ENCODE data around the gene TGOLN2. TPM values are rescaled to one million over a fixed set of nuclear protein-coding genes. Genes with fewer than 3 reads are reported as not detected.

The TGOLN2 gene
- total and polyA plus RNA-seq, 4 donors: 56.7 to 114 (median 67.5) TPM

DNA sequence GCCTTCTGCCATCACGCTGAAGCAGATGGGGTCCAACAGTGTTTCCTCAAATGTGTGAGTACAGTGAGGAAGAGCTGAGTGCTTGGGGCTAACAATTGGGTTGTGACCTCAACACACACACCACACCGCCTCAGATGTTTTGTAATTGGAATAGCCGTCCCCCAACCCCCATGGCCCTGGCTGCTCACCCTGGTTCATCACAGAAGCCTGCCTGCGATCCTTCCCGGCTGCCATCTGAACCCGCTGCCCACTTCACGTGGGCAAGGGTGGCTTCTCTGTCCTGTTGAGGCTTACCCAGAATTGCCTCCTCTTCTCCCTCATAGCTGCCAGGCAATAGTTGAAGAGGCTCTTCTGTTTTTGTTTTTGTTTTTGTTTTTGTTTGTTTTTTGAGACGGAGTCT lies 44.1 kb downstream of the TGOLN2 start:
- 96% methylated on average over 8 of the region's 8 CpGs for WGBS
- no peak overlapping the region for H3K9ac ChIP-seq (ENCODE audit: low read depth in 1 of 2, low read length in 2 of 2)
- H3K4me3 ChIP-seq (ENCODE audit: low read depth in 1 of 3, low read length in 3 of 3): no peak overlapping the region
- H3K4me1 ChIP-seq (ENCODE audit: control insufficient read depth in 4 of 4, insufficient read depth in 4 of 4, low read length in 3 of 4): peaks cover 0 to 3% (median under 1%) of the 10 kb centered on the region in 4 donors
- TF ChIP-seq JUND (IDR thresholded peaks at IDR 0.05) (no peak), EGR1 (IDR thresholded peaks at IDR 0.05; ENCODE audit: low read depth in 2 of 2) (no peak), TAF1 (conservative IDR thresholded peaks at IDR 0.05) (no peak), YY1 (IDR thresholded peaks at IDR 0.05) (no peak), RXRA (IDR thresholded peaks at IDR 0.05) (no peak), FOXA1 (IDR thresholded peaks at IDR 0.05) (no peak), FOXA2 (IDR thresholded peaks at IDR 0.05) (no peak), SP1 (IDR thresholded peaks at IDR 0.05) (no peak), NR2F2 (IDR thresholded peaks at IDR 0.05) (no peak), GABPA (IDR thresholded peaks at IDR 0.05 in 1 of 2, conservative IDR thresholded peaks at IDR 0.05 in 1 of 2) (no peak), HNF4A (conservative IDR thresholded peaks at IDR 0.05) (no peak), HNF4G (IDR thresholded peaks at IDR 0.05) (no peak)
- TF ChIP-seq, protein P1, sequence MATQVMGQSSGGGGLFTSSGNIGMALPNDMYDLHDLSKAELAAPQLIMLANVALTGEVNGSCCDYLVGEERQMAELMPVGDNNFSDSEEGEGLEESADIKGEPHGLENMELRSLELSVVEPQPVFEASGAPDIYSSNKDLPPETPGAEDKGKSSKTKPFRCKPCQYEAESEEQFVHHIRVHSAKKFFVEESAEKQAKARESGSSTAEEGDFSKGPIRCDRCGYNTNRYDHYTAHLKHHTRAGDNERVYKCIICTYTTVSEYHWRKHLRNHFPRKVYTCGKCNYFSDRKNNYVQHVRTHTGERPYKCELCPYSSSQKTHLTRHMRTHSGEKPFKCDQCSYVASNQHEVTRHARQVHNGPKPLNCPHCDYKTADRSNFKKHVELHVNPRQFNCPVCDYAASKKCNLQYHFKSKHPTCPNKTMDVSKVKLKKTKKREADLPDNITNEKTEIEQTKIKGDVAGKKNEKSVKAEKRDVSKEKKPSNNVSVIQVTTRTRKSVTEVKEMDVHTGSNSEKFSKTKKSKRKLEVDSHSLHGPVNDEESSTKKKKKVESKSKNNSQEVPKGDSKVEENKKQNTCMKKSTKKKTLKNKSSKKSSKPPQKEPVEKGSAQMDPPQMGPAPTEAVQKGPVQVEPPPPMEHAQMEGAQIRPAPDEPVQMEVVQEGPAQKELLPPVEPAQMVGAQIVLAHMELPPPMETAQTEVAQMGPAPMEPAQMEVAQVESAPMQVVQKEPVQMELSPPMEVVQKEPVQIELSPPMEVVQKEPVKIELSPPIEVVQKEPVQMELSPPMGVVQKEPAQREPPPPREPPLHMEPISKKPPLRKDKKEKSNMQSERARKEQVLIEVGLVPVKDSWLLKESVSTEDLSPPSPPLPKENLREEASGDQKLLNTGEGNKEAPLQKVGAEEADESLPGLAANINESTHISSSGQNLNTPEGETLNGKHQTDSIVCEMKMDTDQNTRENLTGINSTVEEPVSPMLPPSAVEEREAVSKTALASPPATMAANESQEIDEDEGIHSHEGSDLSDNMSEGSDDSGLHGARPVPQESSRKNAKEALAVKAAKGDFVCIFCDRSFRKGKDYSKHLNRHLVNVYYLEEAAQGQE (IDR thresholded peaks at IDR 0.05): no peak
- TF ChIP-seq, protein P2, sequence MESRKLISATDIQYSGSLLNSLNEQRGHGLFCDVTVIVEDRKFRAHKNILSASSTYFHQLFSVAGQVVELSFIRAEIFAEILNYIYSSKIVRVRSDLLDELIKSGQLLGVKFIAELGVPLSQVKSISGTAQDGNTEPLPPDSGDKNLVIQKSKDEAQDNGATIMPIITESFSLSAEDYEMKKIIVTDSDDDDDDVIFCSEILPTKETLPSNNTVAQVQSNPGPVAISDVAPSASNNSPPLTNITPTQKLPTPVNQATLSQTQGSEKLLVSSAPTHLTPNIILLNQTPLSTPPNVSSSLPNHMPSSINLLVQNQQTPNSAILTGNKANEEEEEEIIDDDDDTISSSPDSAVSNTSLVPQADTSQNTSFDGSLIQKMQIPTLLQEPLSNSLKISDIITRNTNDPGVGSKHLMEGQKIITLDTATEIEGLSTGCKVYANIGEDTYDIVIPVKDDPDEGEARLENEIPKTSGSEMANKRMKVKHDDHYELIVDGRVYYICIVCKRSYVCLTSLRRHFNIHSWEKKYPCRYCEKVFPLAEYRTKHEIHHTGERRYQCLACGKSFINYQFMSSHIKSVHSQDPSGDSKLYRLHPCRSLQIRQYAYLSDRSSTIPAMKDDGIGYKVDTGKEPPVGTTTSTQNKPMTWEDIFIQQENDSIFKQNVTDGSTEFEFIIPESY (IDR thresholded peaks at IDR 0.05): no peak
- TF ChIP-seq, protein P3, sequence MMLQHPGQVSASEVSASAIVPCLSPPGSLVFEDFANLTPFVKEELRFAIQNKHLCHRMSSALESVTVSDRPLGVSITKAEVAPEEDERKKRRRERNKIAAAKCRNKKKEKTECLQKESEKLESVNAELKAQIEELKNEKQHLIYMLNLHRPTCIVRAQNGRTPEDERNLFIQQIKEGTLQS (IDR thresholded peaks at IDR 0.05): no peak
- TF ChIP-seq, protein P4, sequence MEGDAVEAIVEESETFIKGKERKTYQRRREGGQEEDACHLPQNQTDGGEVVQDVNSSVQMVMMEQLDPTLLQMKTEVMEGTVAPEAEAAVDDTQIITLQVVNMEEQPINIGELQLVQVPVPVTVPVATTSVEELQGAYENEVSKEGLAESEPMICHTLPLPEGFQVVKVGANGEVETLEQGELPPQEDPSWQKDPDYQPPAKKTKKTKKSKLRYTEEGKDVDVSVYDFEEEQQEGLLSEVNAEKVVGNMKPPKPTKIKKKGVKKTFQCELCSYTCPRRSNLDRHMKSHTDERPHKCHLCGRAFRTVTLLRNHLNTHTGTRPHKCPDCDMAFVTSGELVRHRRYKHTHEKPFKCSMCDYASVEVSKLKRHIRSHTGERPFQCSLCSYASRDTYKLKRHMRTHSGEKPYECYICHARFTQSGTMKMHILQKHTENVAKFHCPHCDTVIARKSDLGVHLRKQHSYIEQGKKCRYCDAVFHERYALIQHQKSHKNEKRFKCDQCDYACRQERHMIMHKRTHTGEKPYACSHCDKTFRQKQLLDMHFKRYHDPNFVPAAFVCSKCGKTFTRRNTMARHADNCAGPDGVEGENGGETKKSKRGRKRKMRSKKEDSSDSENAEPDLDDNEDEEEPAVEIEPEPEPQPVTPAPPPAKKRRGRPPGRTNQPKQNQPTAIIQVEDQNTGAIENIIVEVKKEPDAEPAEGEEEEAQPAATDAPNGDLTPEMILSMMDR (IDR thresholded peaks at IDR 0.05; ENCODE audit: low read depth, low read length, missing input control): no peak
- no peak overlapping the region for H3K27ac ChIP-seq (ENCODE audit: low read depth in 1 of 2, low read length in 2 of 2)
- H3K27me3 ChIP-seq (ENCODE audit: control insufficient read depth in 4 of 4, insufficient read depth in 4 of 4, low read length in 3 of 4): no peaks in the 10 kb centered on the region
- no peak for DNase-seq (ENCODE audit: low spot score)
- no peaks in the 10 kb centered on the region for H3K9me3 ChIP-seq (ENCODE audit: control insufficient read depth in 4 of 4, low read length in 3 of 4)
- H3K36me3 ChIP-seq (ENCODE audit: control insufficient read depth in 4 of 4, insufficient read depth in 3 of 4, low read depth in 1 of 4, low read length in 3 of 4): no peaks in the 10 kb centered on the region

DNA sequence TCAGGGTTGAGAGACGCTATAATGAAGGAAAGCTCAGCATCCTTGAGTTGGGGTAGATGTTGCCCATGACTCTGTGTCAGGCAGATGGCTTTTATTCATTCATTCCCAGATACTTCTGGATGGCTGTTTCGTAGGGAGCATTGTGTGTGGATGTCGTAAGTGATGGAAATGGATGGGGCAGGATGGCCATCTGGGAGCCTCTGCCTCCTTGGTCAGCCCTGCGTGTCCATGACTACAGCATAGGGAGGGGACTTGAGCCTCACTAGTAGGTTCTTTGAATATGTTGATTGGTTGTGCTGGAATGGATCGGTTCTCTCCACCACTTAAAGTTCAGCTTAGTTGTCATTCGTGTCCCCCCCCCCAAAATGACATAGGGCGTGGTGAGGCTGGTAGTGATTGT lies 44.9 kb downstream of the TGOLN2 start:
- TF ChIP-seq NR2F2 (IDR thresholded peaks at IDR 0.05) (no peak), TAF1 (conservative IDR thresholded peaks at IDR 0.05) (no peak), RXRA (IDR thresholded peaks at IDR 0.05) (no peak), FOXA1 (IDR thresholded peaks at IDR 0.05) (no peak), GABPA (IDR thresholded peaks at IDR 0.05 in 1 of 2, conservative IDR thresholded peaks at IDR 0.05 in 1 of 2) (no peak), RAD21 (IDR thresholded peaks at IDR 0.05) (no peak), FOXA2 (IDR thresholded peaks at IDR 0.05) (no peak), EGR1 (IDR thresholded peaks at IDR 0.05; ENCODE audit: low read depth in 2 of 2) (no peak), HNF4G (IDR thresholded peaks at IDR 0.05) (no peak), HNF4A (conservative IDR thresholded peaks at IDR 0.05) (no peak), YY1 (IDR thresholded peaks at IDR 0.05) (no peak), SP1 (IDR thresholded peaks at IDR 0.05) (no peak)
- TF ChIP-seq, protein P4 (IDR thresholded peaks at IDR 0.05; ENCODE audit: low read depth, low read length, missing input control): no peak
- TF ChIP-seq, protein P3 (IDR thresholded peaks at IDR 0.05): no peak
- Histone ChIP-seq H3K27me3 (ENCODE audit: control insufficient read depth in 4 of 4, insufficient read depth in 4 of 4, low read length in 3 of 4) (no peaks in the 10 kb centered on the region), H3K9me3 (ENCODE audit: control insufficient read depth in 4 of 4, low read length in 3 of 4) (no peaks in the 10 kb centered on the region), H3K4me3 (ENCODE audit: low read depth in 1 of 3, low read length in 3 of 3) (no peak overlapping the region), H3K9ac (ENCODE audit: low read depth in 1 of 2, low read length in 2 of 2) (no peak overlapping the region), H3K27ac (ENCODE audit: low read depth in 1 of 2, low read length in 2 of 2) (no peak overlapping the region), H3K4me1 (ENCODE audit: control insufficient read depth in 4 of 4, insufficient read depth in 4 of 4, low read length in 3 of 4) (peaks cover 0 to 3% (median under 1%) of the 10 kb centered on the region in 4 donors), H3K36me3 (ENCODE audit: control insufficient read depth in 4 of 4, insufficient read depth in 3 of 4, low read depth in 1 of 4, low read length in 3 of 4) (no peaks in the 10 kb centered on the region)
- 93% methylated on average over 7 of the region's 7 CpGs for WGBS
- no peak for DNase-seq (ENCODE audit: low spot score)
